Measurements from ENCODE around the gene IL5. TPM values are rescaled to one million over a fixed set of nuclear protein-coding genes. Genes with fewer than 3 reads are reported as not detected.
A peak's percentile ranks its signal among the peaks of the same experiment; 100 is the strongest.

IL5 gene
- total RNA-seq, 1 donor from 2014 or later: not detected

GRCh38 chr5:132496191-132496630, 47.1 kb downstream of the IL5 start:
- peak overlapping the region; percentile 81 for H3K4me3 Mint-ChIP-seq (ENCODE audit: unreplicated experiment)
- no peak for TF ChIP-seq CTCF (IDR thresholded peaks at IDR 0.05; ENCODE audit: partially characterized antibody, unreplicated experiment)
- H3K27me3 Mint-ChIP-seq (ENCODE audit: unreplicated experiment): peaks cover 21% of the 10 kb centered on the region
- no peak for DNase-seq
- H3K4me1 Mint-ChIP-seq (ENCODE audit: low read depth, unreplicated experiment): no peaks in the 10 kb centered on the region
- no peaks in the 10 kb centered on the region for H3K36me3 Mint-ChIP-seq (ENCODE audit: unreplicated experiment)
- H3K9me3 Mint-ChIP-seq (ENCODE audit: unreplicated experiment): peaks cover 2% of the 10 kb centered on the region
- no peak overlapping the region for H3K27ac Mint-ChIP-seq (ENCODE audit: unreplicated experiment)

- DNase-seq: peak; percentile 59
- Mint-ChIP-seq H3K36me3 (ENCODE audit: unreplicated experiment) (no peaks in the 10 kb centered on the region), H3K27me3 (ENCODE audit: unreplicated experiment) (peaks cover 21% of the 10 kb centered on the region), H3K9me3 (ENCODE audit: unreplicated experiment) (peaks cover 2% of the 10 kb centered on the region), H3K4me3 (ENCODE audit: unreplicated experiment) (peak overlapping the region; percentile 68), H3K4me1 (ENCODE audit: low read depth, unreplicated experiment) (no peaks in the 10 kb centered on the region), H3K27ac (ENCODE audit: unreplicated experiment) (no peak overlapping the region)
- TF ChIP-seq CTCF (IDR thresholded peaks at IDR 0.05; ENCODE audit: partially characterized antibody, unreplicated experiment): no peak
Observed at GRCh38 chr5:132495667-132496190, 47.6 kb downstream of the IL5 start.

- no peak overlapping the region for H3K27ac Mint-ChIP-seq (ENCODE audit: unreplicated experiment)
- no peaks in the 10 kb centered on the region for H3K36me3 Mint-ChIP-seq (ENCODE audit: unreplicated experiment)
- no peak for TF ChIP-seq CTCF (IDR thresholded peaks at IDR 0.05; ENCODE audit: partially characterized antibody, unreplicated experiment)
- no peaks in the 10 kb centered on the region for H3K4me1 Mint-ChIP-seq (ENCODE audit: low read depth, unreplicated experiment)
- no peak for DNase-seq
- peaks cover 23% of the 10 kb centered on the region for H3K27me3 Mint-ChIP-seq (ENCODE audit: unreplicated experiment)
- peaks cover 2% of the 10 kb centered on the region for H3K9me3 Mint-ChIP-seq (ENCODE audit: unreplicated experiment)
- H3K4me3 Mint-ChIP-seq (ENCODE audit: unreplicated experiment): no peak overlapping the region
Observed at GRCh38 chr5:132493821-132494220, 49.5 kb downstream of the IL5 start.

- TF ChIP-seq CTCF (IDR thresholded peaks at IDR 0.05; ENCODE audit: partially characterized antibody, unreplicated experiment): no peak
- H3K27me3 Mint-ChIP-seq (ENCODE audit: unreplicated experiment): peaks cover 21% of the 10 kb centered on the region
- no peak overlapping the region for H3K27ac Mint-ChIP-seq (ENCODE audit: unreplicated experiment)
- DNase-seq: no peak
- H3K36me3 Mint-ChIP-seq (ENCODE audit: unreplicated experiment): no peaks in the 10 kb centered on the region
- no peak overlapping the region for H3K4me3 Mint-ChIP-seq (ENCODE audit: unreplicated experiment)
- H3K9me3 Mint-ChIP-seq (ENCODE audit: unreplicated experiment): peaks cover 2% of the 10 kb centered on the region
- H3K4me1 Mint-ChIP-seq (ENCODE audit: low read depth, unreplicated experiment): no peaks in the 10 kb centered on the region
Observed at GRCh38 chr5:132493241-132493640, 50.1 kb downstream of the IL5 start.

- DNase-seq: no peak
- peaks cover 2% of the 10 kb centered on the region for H3K9me3 Mint-ChIP-seq (ENCODE audit: unreplicated experiment)
- H3K4me3 Mint-ChIP-seq (ENCODE audit: unreplicated experiment): no peak overlapping the region
- no peak overlapping the region for H3K27ac Mint-ChIP-seq (ENCODE audit: unreplicated experiment)
- no peaks in the 10 kb centered on the region for H3K36me3 Mint-ChIP-seq (ENCODE audit: unreplicated experiment)
- TF ChIP-seq CTCF (IDR thresholded peaks at IDR 0.05; ENCODE audit: partially characterized antibody, unreplicated experiment): no peak
- H3K27me3 Mint-ChIP-seq (ENCODE audit: unreplicated experiment): peaks cover 23% of the 10 kb centered on the region
- no peaks in the 10 kb centered on the region for H3K4me1 Mint-ChIP-seq (ENCODE audit: low read depth, unreplicated experiment)
Observed at GRCh38 chr5:132492386-132493125, 50.8 kb downstream of the IL5 start.
